Loucy (cell line): ENCODE results near the gene SVOPL.

ENCODE experiments used
- H2AFZ ChIP-seq: fragments of 200-600 bp; sonication (generic); 2 replicates; pipeline ENCODE4 v1.6.0; 2016; ENCODE audit warnings: antibody characterized with exemption, mild to moderate bottlenecking, low read length, moderate library complexity
- H3F3A ChIP-seq: fragments of 200-600 bp; 2 replicates; pipeline ENCODE4 v1.6.0; 2016; ENCODE audit warnings: antibody characterized with exemption, low read depth, mild to moderate bottlenecking
- H3K27me3 ChIP-seq: fragments of 200-600 bp; sonication (generic); 2 replicates; pipeline ENCODE4 v1.6.1; 2014; ENCODE audit warnings: low read length, mild to moderate bottlenecking; ENCODE audit not compliant: insufficient read depth, poor library complexity, severe bottlenecking
- H3K36me3 ChIP-seq: fragments of 200-600 bp; sonication (generic); 2 replicates; pipeline ENCODE4 v1.6.1; 2016; ENCODE audit warnings: low read length; ENCODE audit not compliant: insufficient read depth
- H3K4me1 ChIP-seq: fragments of 200-600 bp; sonication (generic); 2 replicates; pipeline ENCODE4 v1.5.1; 2014; ENCODE audit warnings: low read length, mild to moderate bottlenecking; ENCODE audit not compliant: insufficient read depth, poor library complexity, severe bottlenecking
- H3K4me2 ChIP-seq: fragments of 200-600 bp; sonication (generic); 2 replicates; pipeline ENCODE4 v1.6.0; 2014; ENCODE audit warnings: antibody characterized with exemption, low read length, low read depth, mild to moderate bottlenecking; ENCODE audit not compliant: poor library complexity, severe bottlenecking
- H3K4me3 ChIP-seq: fragments of 200-600 bp; sonication (generic); 2 replicates; pipeline ENCODE4 v1.5.1; 2014; ENCODE audit warnings: low read length, mild to moderate bottlenecking, mixed read lengths; ENCODE audit not compliant: poor library complexity, severe bottlenecking
- H3K79me2 ChIP-seq: fragments of 200-600 bp; sonication (generic); 2 replicates; pipeline ENCODE4 v1.6.1; 2014; ENCODE audit warnings: low read length; ENCODE audit not compliant: insufficient read depth
- H3K9ac ChIP-seq: fragments of 200-600 bp; sonication (generic); 2 replicates; pipeline ENCODE4 v1.6.0; 2014; ENCODE audit warnings: mild to moderate bottlenecking, low read depth, low read length, moderate library complexity; ENCODE audit not compliant: poor library complexity, severe bottlenecking
- H3K9me2 ChIP-seq: fragments of 200-600 bp; sonication (generic); replicated peaks from 2 replicates; pipeline ENCODE4 v1.6.1; 2016; ENCODE audit warnings: low read depth, low read length, mixed read lengths
- H3K9me3 ChIP-seq: fragments of 200-600 bp; sonication (generic); 2 replicates; pipeline ENCODE4 v1.6.1; 2014; ENCODE audit warnings: mild to moderate bottlenecking, antibody characterized with exemption, low read length, low read depth; ENCODE audit not compliant: insufficient read depth
- H4K20me1 ChIP-seq: fragments of 200-600 bp; sonication (generic); 2 replicates; pipeline ENCODE4 v1.6.0; 2014; ENCODE audit warnings: antibody characterized with exemption, low read length, mild to moderate bottlenecking; ENCODE audit not compliant: insufficient read depth, poor library complexity, severe bottlenecking
- CTCF ChIP-seq: fragments of 200-600 bp; sonication (generic); conservative IDR thresholded peaks from 2 replicates; pipeline ENCODE4 v1.5.1; 2014; ENCODE audit warnings: mild to moderate bottlenecking, antibody characterized with exemption, low read length
- EZH2phosphoT487 ChIP-seq: fragments of 200-600 bp; IDR thresholded peaks from 2 replicates; pipeline ENCODE4 v1.6.1; 2018; ENCODE audit warnings: antibody characterized with exemption, mild to moderate bottlenecking, moderate library complexity, borderline replicate concordance

Gene SVOPL

GRCh38 chr7:138613630-138614029, 87.5 kb downstream of the SVOPL start:
- no peak overlapping the region for H3K4me3 ChIP-seq
- no peaks in the 10 kb centered on the region for H3K36me3 ChIP-seq
- no peaks in the 10 kb centered on the region for H3K79me2 ChIP-seq

DNA sequence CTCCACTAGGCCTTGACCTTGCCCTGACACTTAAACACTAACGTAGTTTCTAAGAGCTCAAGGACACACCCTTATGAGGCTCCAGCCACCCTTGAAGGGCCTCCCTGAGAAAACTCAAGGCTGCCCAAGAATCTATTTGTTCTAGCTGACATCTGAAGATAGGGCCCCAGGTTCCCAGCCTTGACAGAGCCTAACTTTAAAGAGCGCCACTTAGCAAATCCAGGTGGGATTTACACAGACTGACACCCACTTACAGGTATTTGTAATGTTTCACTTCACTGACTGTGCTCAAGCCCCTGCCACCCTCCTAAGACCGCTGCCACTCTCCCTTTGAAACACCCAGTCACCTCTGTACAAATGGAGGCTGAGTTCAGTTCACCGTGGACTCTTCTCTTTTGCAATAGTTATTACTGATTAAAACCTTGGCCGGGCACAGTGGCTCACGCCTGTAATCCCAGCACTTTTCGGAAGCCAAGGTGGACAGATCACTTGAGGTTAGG, 90.4 kb downstream of the SVOPL start:
- no peaks in the 10 kb centered on the region for H3K36me3 ChIP-seq
- peaks cover 9% of the 10 kb centered on the region for H3K4me1 ChIP-seq
- H3K9me3 ChIP-seq, result peaks cover 4% of the 10 kb centered on the region; the same call in 1 of the 2 replicates
- H3F3A ChIP-seq, result no peaks in the 10 kb centered on the region
- no peaks in the 10 kb centered on the region for H3K79me2 ChIP-seq
- H4K20me1 ChIP-seq, result no peaks in the 10 kb centered on the region
- no peak overlapping the region for H2AFZ ChIP-seq
- no peak overlapping the region for H3K4me3 ChIP-seq
- no peaks in the 10 kb centered on the region for H3K27me3 ChIP-seq
- H3K9ac ChIP-seq, result no peak overlapping the region
- TF ChIP-seq CTCF, result no peak
- no peak for TF ChIP-seq EZH2phosphoT487
- H3K9me2 ChIP-seq, result no peaks in the 10 kb centered on the region
- H3K4me2 ChIP-seq, result no peak overlapping the region

More at GRCh38 chr7:138613630-138614029, 87.5 kb downstream of the SVOPL start:
- Histone ChIP-seq H3F3A (no peaks in the 10 kb centered on the region), H3K27me3 (no peaks in the 10 kb centered on the region), H2AFZ (no peak overlapping the region), H3K9me2 (no peaks in the 10 kb centered on the region), H3K9me3 (no peaks in the 10 kb centered on the region), H3K4me1 (peaks cover 5% of the 10 kb centered on the region), H3K9ac (no peak overlapping the region), H4K20me1 (no peaks in the 10 kb centered on the region), H3K4me2 (no peak overlapping the region)
- TF ChIP-seq CTCF, result no peak
- TF ChIP-seq EZH2phosphoT487, result no peak

GRCh38 chr7:138608275-138608674, 92.9 kb downstream of the SVOPL start:
- H3K9me3 ChIP-seq, result peaks cover 4% of the 10 kb centered on the region; the same call in 1 of the 2 replicates
- H3K4me2 ChIP-seq, result no peak overlapping the region
- H3K27me3 ChIP-seq, result no peaks in the 10 kb centered on the region
- H3K4me1 ChIP-seq, result peaks cover 32% of the 10 kb centered on the region
- no peaks in the 10 kb centered on the region for H3K9me2 ChIP-seq
- H3K9ac ChIP-seq, result no peak overlapping the region
- no peaks in the 10 kb centered on the region for H4K20me1 ChIP-seq
- H3K4me3 ChIP-seq, result no peak overlapping the region
- TF ChIP-seq CTCF, result no peak
- no peak for TF ChIP-seq EZH2phosphoT487
- H2AFZ ChIP-seq, result no peak overlapping the region
- no peaks in the 10 kb centered on the region for H3K79me2 ChIP-seq
- H3F3A ChIP-seq, result no peaks in the 10 kb centered on the region
- no peaks in the 10 kb centered on the region for H3K36me3 ChIP-seq
